Testis (tissue), 2 donors: ENCODE results near the gene NEXN.

ENCODE experiments used
- CTCF ChIP-seq, 3 experiments: fragments of 450-650 bp in 2 of 3; fragments of 200-600 bp in 1 of 3; sonication (generic) in 1 of 3; IDR thresholded peaks; one replicate each; pipeline ENCODE4 v1.5.1; 2016 to 2019; ENCODE audit warnings: antibody characterized with exemption in 3 of 3, mild to moderate bottlenecking in 2 of 3, moderate library complexity in 1 of 3
- POLR2A ChIP-seq: fragments of 450-650 bp; IDR thresholded peaks from one replicate; pipeline ENCODE4 v1.6.1; 2017; ENCODE audit warnings: antibody characterized with exemption, mild to moderate bottlenecking, moderate library complexity

GRCh38 chr1:77986810-77987209 is 98.4 kb downstream of the NEXN start:
- TF ChIP-seq POLR2A, result no peak
- TF ChIP-seq CTCF (IDR thresholded peaks at IDR 0.05), result no peak
